GM18502 (cell line): ENCODE measurements around the gene ALB.
"Not testable (repeated sequence)": the region's sequence is repeated elsewhere in the genome, so short reads cannot be mapped to it uniquely, and the experiment has no call there.

Experiments
- ATAC-seq: cut with Tn5 transposase; IDR thresholded peaks from one replicate; pipeline ENCODE4 v1.9.1; 2021; ENCODE audit warnings: mild to moderate bottlenecking; ENCODE audit not compliant: unreplicated experiment, poor library complexity

Gene ALB

DNA sequence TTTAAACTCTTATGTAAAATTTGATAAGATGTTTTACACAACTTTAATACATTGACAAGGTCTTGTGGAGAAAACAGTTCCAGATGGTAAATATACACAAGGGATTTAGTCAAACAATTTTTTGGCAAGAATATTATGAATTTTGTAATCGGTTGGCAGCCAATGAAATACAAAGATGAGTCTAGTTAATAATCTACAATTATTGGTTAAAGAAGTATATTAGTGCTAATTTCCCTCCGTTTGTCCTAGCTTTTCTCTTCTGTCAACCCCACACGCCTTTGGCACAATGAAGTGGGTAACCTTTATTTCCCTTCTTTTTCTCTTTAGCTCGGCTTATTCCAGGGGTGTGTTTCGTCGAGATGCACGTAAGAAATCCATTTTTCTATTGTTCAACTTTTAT lies at the start of gene ALB:
TSS of gene ALB (plus strand) at position 246 of the 400 bp plus-strand sequence. CDS start at position 287, 41 bp downstream.
- no peak for ATAC-seq

DNA sequence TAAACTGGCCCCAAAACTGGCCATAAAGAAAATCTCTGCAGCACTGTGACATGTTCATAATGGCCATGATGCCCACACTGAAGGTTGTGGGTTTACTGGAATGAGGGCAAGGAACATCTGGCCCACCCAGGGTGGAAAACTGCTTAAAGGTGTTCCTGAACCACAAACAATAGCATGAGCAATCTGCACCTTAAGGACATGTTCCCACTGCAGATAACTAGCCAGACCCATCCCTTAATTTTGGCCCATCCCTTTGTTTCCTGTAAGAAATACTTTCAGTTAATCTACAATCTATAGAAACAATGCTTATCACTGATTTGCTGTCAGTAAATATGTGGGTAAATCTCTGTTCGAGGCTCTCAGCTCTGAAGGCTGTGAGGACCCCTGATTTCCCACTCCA lies 46.9 kb upstream of the ALB start:
- not testable (repeated sequence) for ATAC-seq

DNA sequence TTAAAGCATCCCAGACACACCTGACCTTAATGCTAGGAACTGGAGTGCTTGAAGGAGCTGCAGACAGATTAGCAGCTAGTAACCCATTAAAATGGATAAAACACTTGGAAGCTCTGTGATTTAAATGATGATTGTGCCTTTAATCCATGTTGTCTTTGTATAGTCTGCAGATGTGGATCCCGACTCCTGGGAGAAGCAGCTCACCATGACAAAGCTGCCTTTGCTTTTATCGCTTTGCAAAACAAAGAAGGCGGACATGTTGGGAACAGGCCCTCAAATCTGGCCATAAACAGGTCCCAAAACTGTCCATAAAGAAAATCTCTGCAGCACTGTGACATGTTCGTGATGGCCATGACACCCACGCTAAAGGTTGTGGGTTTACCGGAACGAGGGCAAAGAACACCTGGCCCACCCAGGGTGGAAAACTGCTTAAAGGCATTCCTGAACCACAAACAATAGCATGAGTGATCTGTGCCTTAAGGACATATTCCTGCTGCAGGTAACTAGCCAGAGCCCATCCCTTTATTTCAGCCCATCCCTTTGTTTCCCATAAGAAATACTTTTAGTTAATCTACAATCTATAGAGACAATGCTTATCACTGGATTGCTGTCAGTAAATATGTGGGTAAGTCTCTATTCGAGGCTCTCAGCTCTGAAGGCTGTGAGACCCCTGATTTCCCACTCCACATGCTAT lies 34.4 kb upstream of the ALB start:
- ATAC-seq = not testable (repeated sequence)

DNA sequence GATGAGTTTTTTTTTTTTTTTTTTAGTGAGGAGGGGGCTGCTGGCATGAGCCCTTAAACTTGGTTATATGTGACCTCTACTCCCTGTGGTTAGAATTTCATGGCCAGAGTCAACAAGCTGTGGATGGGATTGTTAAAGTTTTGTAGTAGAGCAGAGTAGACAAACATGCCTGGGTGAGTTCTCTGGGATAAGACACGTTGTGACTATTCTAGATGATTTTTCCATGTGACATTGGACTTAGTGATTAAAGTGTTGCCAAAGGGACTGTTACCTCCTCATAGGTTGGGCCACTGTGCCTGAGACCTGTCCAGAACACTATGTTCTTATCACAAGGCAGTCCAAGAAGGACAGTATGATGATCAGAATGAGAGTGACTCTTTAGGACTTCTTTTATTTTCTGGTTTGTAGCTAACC lies 28.8 kb upstream of the ALB start:
- ATAC-seq = no peak

- ATAC-seq = no peak
Observed at GRCh38 chr4:73376251-73376650, 27.8 kb upstream of the ALB start.

GRCh38 chr4:73376976-73377375 lies 27.1 kb upstream of the ALB start:
- no peak for ATAC-seq

GRCh38 chr4:73378887-73379286 lies 25.2 kb upstream of the ALB start:
- no peak for ATAC-seq

DNA sequence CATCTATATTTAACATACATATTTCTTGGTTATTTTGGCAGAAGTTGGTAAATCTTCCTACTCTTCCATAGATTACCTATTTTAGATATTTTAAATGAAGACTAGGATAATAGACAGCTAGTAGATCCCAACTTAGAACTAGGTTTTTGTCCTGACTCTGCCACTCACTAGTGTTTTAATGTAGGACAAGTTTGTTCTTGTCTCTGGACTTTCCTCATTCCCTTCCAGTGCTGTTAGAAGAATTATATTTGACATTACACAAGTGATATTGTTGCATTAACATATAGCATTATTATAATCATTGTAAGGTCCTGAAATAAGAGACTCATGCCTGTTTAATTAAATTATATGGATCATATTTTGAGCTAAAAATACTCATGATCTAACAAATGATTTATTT lies 24.1 kb upstream of the ALB start:
- no peak for ATAC-seq

DNA sequence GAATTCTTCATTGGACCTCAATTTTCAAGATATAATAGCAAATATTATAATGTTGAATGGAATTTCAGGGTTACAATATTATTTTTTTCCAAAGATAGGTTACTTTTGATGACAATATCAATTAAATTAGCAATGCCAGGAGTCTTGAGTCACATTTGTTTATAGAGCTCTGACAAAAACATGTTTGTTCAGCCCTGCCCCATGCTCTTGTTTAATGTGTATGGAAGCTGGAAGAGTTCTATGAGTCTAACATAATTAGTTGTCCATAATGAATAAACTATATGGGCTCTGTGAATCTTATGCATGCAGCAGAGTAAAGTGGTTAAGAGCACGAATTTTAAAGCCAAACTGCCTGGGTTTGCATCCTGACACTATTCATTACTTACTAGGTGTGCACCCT lies 22.9 kb upstream of the ALB start:
- no peak for ATAC-seq

DNA sequence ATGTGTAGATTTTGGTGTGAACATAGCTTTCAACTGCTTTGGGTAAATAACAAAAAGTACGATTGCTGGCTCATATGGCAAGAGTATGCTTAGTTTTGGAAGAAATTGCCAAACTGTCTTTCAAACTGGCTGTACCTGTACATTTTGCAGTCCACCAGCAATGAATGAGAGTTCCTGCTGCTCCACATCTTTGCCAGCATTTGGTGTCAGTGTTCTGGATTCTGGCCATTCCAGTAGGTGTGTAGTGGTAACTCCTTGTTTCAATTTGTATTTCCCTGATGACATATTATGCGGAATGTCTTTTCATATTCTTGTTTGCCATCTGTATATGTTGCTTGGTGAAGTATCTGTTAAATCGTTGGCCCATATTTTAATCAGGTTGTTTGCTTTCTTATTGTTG lies 20.6 kb upstream of the ALB start:
- ATAC-seq = no peak

DNA sequence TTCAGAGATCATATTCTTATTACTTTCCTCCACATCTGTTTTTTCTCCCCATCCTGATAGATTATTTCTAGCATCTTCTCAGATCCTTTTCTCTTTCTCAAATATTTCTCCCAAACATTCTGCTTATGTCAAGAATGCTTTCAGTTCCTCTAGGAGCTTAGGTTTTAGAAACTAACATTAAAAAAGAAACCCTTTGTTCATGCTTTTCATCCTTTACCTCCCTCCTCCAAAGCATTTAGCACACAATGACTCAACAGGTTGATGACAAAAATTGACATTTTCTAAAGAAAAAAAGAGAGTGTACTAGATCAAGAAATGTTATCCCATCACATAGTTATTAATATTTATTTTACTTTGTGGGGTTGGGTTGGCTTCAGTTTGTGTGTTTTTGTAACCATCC lies 16.5 kb upstream of the ALB start:
- peak; percentile 70 for ATAC-seq

DNA sequence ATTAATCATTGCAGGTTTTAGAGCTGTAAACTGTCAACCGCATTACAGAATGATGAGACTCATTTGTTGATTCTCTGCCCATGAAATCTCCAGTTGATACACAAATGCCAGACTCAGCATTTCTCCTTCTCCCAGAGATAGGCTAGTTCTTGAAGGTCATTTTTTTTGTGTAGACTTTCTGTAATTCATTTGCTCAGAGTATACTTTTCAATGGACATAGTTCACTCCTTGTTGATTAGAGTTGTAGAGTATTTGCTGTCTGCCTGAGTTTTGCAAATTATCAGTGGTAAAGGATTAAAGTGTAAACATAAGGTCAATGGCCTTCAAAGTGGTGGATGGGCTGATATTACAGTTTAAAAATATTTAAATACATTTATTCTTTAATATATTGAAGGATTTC lies 15.2 kb upstream of the ALB start:
- ATAC-seq = no peak

GRCh38 chr4:73389663-73390062 lies 14.4 kb upstream of the ALB start:
- ATAC-seq = not testable (repeated sequence)

DNA sequence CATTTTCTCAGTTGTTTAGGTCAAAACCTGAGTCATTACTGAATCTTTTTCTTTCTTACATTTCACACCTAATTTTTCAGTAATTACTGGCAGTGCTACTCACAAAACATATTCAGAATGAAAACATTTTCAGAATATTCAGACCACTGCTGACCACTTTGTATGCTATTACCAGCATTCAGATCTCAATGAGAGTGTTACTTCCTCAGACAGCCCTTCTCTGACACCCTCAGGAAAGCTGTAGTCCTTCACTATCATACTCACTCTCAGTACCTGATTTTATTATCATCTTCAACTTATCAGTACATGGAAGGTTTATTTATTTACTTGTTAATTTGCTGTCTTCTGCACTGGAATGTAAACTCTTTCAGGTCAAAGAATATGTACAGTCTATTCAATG lies 12.3 kb upstream of the ALB start:
- no peak for ATAC-seq

DNA sequence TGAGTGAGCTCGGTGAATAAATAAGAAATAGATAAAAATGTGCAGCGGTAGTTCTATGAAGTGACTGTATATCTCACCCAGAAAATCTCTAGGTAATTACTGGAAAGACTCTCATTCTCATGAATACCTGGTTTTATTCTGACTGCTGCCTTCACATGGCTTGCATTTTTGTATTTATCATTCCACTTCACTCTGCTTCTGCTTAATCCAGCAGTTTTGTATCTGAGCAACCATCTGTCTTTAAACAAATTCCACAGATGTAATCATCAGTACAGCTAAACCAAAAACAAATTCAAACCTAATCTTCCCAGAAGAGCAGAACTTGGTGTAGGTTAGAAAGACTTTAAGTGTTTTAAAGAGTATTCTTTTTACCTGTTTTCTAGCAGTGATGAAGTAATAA lies 11.2 kb upstream of the ALB start:
- ATAC-seq = no peak

GRCh38 chr4:73396304-73396703 lies 7.8 kb upstream of the ALB start:
- ATAC-seq = no peak

GRCh38 chr4:73396993-73397972 lies 6.8 kb upstream of the ALB start:
- ATAC-seq = no peak

GRCh38 chr4:73401412-73401811 lies 2.7 kb upstream of the ALB start:
- no peak for ATAC-seq

DNA sequence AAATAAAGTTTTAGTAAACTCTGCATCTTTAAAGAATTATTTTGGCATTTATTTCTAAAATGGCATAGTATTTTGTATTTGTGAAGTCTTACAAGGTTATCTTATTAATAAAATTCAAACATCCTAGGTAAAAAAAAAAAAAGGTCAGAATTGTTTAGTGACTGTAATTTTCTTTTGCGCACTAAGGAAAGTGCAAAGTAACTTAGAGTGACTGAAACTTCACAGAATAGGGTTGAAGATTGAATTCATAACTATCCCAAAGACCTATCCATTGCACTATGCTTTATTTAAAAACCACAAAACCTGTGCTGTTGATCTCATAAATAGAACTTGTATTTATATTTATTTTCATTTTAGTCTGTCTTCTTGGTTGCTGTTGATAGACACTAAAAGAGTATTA lies 370 bp downstream of the ALB start:
- ATAC-seq = no peak

- no peak for ATAC-seq
Observed at GRCh38 chr4:73405138-73405537, 1.1 kb downstream of the ALB start.

DNA sequence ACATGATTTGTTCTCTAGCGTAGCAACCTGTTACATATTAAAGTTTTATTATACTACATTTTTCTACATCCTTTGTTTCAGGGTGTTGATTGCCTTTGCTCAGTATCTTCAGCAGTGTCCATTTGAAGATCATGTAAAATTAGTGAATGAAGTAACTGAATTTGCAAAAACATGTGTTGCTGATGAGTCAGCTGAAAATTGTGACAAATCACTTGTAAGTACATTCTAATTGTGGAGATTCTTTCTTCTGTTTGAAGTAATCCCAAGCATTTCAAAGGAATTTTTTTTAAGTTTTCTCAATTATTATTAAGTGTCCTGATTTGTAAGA lies 2.4 kb downstream of the ALB start:
- no peak for ATAC-seq

DNA sequence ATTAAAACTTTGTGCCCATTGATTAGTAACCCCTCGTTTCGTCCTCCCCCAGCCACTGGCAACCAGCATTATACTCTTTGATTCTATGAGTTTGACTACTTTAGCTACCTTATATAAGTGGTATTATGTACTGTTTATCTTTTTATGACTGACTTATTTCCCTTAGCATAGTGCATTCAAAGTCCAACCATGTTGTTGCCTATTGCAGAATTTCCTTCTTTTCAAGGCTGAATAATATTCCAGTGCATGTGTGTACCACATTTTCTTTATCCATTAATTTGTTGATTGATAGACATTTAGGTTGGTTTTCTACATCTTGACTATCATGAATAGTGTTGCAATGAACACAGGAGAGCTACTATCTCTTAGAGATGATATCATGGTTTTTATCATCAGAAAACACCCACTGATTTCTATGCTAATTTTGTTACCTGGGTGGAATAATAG lies 3.2 kb downstream of the ALB start:
- ATAC-seq = no peak
